Neutrophil (primary cell): Measurements from ENCODE around the gene HOXC4.

Source experiments
- H3K27ac ChIP-seq: fragments of 200-600 bp; sonication (generic); 2 replicates; pipeline ENCODE4 v1.5.1; 2016; ENCODE audit warnings: mild to moderate bottlenecking, moderate library complexity
- H3K27me3 ChIP-seq: fragments of 200-600 bp; sonication (generic); 2 replicates; pipeline ENCODE4 v1.6.0; 2016; ENCODE audit warnings: mild to moderate bottlenecking
- H3K36me3 ChIP-seq: fragments of 200-600 bp; sonication (generic); 2 replicates; pipeline ENCODE4 v1.5.1; 2017
- H3K4me1 ChIP-seq, 2 experiments: fragments of 200-600 bp in 1 of 2; sonication (generic) in 1 of 2; 1 replicate in 1 of 2; 2 replicates in 1 of 2; pipeline versions ENCODE4 v1.5.1 to v1.6.1; 2013 to 2016; ENCODE audit warnings: low read depth in 1 of 2, low read length in 1 of 2, mild to moderate bottlenecking in 1 of 2, moderate library complexity in 1 of 2; ENCODE audit not compliant: control insufficient read depth in 1 of 2, insufficient read depth in 1 of 2
- H3K4me3 ChIP-seq, 2 experiments: fragments of 200-600 bp in 1 of 2; sonication (generic) in 1 of 2; 1 replicate in 1 of 2; 2 replicates in 1 of 2; pipeline ENCODE4 v1.5.1; 2013 to 2016; ENCODE audit warnings: low read depth in 1 of 2, low read length in 1 of 2, mild to moderate bottlenecking in 1 of 2, moderate library complexity in 1 of 2
- H3K9me3 ChIP-seq: fragments of 200-600 bp; sonication (generic); 2 replicates; pipeline ENCODE4 v1.5.1; 2016
- TF ChIP-seq, protein P1 (sequence below): fragments of 200-600 bp; sonication (generic); IDR thresholded peaks from 2 replicates; pipeline ENCODE4 v1.5.1; 2016; ENCODE audit warnings: antibody characterized with exemption

HOXC4 gene

DNA sequence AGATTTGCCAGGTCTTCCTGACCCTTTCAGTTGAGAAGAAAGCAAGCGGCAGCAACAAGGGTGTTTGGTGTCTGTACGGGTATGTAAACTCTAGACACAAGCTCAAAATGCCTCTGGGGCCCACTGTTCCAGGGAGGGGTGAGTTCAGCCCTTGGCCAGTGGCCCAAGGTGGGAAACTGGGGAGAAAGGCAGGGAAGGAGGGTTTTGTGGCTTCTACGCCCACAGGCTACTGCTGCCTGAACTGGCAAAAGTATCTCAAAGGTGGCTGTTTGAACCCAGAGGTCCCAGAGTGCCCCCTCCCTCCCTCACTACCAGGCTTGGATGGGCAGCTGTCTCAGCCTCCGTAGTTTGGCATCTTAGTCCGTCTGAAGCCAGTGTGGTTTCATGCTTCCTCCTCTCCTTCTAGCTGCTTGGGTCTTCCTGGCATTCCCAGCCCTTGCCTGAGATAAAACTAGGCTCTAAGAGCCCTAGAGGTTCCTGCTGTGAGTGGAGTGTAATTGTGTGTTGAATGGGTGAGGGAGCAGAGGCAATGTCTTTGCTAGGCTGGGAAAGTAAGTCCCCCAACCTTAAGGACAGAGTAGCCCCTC is 15.3 kb upstream of the HOXC4 start:
- Histone ChIP-seq H3K4me1 (no peaks in the 10 kb centered on the region), H3K9me3 (no peaks in the 10 kb centered on the region), H3K36me3 (no peaks in the 10 kb centered on the region), H3K4me3 (no peak overlapping the region), H3K27ac (no peak overlapping the region), H3K27me3 (peaks cover 100% of the 10 kb centered on the region)
- TF ChIP-seq, protein P1, sequence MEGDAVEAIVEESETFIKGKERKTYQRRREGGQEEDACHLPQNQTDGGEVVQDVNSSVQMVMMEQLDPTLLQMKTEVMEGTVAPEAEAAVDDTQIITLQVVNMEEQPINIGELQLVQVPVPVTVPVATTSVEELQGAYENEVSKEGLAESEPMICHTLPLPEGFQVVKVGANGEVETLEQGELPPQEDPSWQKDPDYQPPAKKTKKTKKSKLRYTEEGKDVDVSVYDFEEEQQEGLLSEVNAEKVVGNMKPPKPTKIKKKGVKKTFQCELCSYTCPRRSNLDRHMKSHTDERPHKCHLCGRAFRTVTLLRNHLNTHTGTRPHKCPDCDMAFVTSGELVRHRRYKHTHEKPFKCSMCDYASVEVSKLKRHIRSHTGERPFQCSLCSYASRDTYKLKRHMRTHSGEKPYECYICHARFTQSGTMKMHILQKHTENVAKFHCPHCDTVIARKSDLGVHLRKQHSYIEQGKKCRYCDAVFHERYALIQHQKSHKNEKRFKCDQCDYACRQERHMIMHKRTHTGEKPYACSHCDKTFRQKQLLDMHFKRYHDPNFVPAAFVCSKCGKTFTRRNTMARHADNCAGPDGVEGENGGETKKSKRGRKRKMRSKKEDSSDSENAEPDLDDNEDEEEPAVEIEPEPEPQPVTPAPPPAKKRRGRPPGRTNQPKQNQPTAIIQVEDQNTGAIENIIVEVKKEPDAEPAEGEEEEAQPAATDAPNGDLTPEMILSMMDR: no peak

DNA sequence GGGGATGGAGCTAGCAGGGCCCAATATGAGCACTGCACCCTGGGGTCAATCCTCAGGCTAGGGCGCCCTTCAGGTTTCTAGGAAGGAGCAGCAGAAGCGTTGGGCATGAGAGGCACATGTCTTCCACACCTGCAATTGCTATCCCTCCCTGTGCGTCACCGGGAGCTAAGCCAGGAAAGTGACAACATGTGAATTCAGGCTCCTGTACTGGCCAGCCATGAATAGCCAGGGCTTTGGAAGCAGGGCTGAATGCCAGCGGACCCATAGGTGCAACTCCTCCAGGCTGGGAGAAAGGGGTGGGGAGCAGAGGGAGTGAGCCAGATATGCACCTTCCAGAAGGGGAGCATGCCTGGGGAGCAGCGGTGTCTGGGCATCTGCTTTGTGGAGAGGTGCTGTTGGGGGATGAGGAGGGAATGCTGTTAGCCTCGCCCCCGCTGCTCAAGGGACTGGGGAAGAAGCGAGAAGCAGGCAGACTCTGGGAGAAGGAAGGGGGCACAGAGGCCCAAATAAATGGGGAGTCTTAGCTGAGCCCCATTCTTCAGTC is 14.7 kb upstream of the HOXC4 start:
- H3K27me3 ChIP-seq: peaks cover 100% of the 10 kb centered on the region
- TF ChIP-seq, protein P1: no peak

DNA sequence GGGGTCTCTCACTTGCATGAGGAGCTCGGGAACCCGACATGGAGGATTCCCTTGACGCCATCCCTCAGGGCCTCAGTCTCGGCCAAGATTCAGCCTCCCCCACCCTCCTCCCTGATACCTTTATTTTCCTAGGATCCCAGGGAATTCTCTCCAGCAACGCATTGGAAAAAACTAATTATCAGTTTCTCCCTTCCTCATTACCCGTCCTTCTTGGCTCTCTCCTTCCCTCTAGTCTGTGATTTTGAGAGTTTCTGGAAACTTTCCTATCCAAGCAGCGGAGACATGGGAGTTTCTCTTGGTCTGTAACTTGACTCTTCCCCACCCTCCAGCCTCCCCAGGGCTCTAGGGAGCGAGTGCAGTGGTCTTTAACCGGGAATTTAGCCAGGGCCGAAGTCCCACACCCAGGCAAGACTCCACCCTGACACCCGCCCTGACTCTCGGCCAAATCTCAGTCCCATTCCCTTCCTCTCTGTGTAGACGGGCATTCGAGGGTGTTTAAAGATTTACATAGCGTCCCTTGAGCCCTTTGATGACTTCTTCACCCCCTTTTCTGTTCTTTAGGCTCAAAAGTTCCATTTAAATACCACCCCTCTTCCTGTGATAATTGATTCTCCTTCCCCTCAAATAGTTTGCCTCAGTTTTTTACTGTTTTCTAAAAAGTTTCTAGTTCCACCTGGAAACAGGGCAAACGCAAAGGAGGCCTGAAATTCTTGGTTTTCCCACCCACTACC is 14.1 kb upstream of the HOXC4 start:
- Histone ChIP-seq H3K27me3 (peaks cover 100% of the 10 kb centered on the region), H3K4me1 (no peaks in the 10 kb centered on the region), H3K27ac (no peak overlapping the region), H3K4me3 (no peak overlapping the region), H3K36me3 (no peaks in the 10 kb centered on the region), H3K9me3 (no peaks in the 10 kb centered on the region)
- TF ChIP-seq, protein P1: no peak

More for the DNA sequence above, 14.7 kb upstream of the HOXC4 start:
- Histone ChIP-seq H3K36me3 (no peaks in the 10 kb centered on the region), H3K9me3 (no peaks in the 10 kb centered on the region), H3K4me3 (no peak overlapping the region), H3K27ac (no peak overlapping the region), H3K4me1 (no peaks in the 10 kb centered on the region)

DNA sequence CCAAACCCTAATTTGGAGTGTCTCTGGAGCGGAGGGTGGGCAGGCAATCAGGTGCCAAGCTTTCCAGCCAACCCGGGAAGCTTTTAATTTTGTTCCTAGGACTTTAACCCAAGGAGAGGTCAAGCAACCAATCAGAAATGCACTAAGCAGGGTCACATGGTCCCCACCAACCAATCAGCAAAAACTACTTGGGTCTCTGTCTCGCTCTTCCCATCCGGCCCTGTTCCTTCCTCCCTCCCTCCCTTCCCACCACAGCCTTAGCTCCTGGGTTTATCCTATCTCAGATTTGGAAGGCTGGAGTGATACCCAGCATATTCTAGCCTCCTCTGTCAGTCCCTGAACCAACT is 13.5 kb upstream of the HOXC4 start:
- TF ChIP-seq, protein P1: no peak
- peaks cover 100% of the 10 kb centered on the region for H3K27me3 ChIP-seq
- no peaks in the 10 kb centered on the region for H3K4me1 ChIP-seq
- no peak overlapping the region for H3K27ac ChIP-seq
- no peak overlapping the region for H3K4me3 ChIP-seq
- H3K36me3 ChIP-seq: no peaks in the 10 kb centered on the region
- no peaks in the 10 kb centered on the region for H3K9me3 ChIP-seq

DNA sequence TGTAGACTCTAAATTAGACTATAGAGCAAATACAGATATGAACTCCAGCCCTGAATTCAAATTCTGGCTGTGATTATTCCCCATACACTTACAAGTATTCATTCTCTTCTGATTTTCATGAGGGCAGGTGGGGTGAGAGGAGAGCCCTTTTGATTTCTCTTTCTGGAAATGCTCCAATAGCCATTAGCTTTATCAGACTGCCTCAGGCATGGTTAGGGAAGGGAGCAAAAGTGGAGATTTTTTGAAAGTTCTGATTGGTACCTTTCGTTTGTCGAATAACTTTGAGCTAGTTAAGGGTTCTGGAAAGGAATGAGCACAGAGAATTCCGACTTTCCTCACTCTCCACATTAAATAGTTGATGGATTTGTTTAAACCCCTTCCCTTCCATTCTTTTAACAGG is 13.0 kb upstream of the HOXC4 start:
- Histone ChIP-seq H3K4me1 (no peaks in the 10 kb centered on the region), H3K27me3 (peaks cover 100% of the 10 kb centered on the region), H3K9me3 (no peaks in the 10 kb centered on the region)

More for the DNA sequence above, 13.0 kb upstream of the HOXC4 start:
- H3K4me3 ChIP-seq: no peak overlapping the region
- TF ChIP-seq, protein P1: no peak
- H3K27ac ChIP-seq: no peak overlapping the region
- H3K36me3 ChIP-seq: no peaks in the 10 kb centered on the region
